ENCODE results near the gene SLC5A6.

SLC5A6 gene

DNA sequence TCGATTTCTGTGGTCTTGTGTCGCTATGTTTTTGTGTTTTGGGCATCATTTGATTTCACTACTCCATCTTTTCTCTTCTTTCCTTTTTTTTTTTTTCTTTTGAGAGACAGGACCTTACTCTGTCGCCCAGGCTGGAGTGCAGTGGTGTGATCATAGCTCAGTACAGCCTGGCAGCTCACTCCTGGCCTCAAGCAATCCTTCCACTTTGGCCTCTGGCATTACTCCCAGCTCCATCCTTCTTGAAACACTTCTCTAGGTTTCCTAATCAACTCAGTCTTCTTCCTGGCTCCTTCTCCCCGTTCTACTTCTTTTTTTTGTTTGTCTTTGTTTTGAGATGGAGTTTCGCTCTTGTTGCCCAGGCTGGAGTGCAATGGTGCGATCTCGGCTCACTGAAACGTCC lies 36.7 kb downstream of the SLC5A6 start:
- no peak for DNase-seq (ENCODE audit: low read depth in 2 of 2)

DNA sequence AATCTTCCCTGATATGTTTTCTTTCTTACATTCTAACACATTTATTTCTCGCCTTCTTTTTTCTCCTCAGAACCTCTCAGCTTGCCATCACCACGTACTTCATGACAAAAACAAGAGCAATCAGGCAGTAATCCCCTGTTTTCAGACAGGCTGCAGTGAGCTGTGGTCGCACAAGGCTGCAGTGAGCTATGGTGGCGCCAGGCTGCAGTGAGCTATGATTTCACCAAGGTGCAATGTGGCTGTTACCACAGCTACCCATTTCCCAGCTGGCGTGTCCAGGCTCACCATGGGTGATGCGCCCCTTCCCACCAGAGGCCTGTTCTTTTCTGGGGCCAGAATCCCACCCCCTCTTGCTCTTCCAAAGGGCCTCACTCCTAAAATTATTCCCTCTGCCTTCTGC lies 37.4 kb downstream of the SLC5A6 start:
- DNase-seq (ENCODE audit: low read depth in 2 of 2): no peak

DNA sequence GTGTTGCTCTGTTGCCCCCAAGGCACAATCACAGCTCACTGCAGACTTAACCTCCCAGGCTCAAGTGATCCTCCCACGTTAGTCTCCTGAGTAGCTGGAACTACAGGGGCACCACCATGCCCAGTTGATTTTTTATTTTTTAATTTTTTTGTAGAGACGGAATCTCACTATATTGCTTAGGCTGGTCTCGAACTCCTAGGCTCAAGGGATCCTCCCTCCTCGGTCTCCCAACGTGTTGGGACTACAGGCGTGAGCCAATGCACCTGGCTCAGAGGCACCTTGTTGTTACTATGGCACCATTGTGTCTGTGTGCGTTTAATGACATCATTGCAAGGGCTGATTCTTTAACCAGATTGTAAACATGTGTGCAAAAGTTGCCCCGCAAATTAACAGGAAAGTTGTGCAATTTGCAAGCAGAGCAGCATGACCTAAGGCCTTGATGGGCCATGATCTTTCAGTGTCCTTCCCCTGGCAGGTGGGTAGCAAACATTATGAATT lies 40.7 kb downstream of the SLC5A6 start:
- DNase-seq (ENCODE audit: low read depth in 2 of 2): no peak

DNA sequence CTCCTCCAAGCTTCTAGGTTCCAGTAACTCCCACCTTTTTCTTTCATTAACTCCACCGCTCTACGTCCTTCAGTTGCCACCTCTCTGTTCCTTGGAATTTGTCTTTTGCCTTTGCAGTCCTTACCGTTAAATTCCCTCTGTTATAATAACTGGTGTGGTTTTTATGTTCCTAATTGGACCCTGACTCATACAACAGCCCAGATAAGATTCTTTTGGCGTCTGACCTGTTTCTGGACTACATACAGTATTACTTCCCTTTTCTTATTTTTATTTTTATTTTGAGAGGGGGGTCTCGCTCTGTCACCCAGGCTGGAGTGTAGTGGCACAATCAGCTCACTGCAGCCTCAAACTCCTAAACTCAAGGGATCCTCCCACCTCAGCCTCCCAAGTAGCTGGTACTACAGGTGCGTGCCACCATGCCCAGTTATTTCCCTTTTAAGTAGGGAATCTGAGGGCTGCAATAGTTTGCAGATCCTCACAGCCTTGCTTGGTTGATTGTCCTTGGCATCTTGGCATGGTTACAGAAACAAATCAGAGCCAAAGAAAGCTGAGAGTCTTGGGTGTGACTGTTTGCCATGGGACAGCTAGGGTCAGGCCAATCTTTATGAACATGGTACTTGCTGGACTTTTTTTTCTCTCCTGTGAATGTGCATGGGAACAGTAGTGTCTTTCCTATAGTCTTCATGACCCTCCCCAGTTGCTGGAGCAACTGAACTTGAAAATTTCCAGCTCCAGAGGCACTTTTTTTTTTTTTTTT lies 41.3 kb downstream of the SLC5A6 start:
- no peak for DNase-seq (ENCODE audit: low read depth in 2 of 2)

DNA sequence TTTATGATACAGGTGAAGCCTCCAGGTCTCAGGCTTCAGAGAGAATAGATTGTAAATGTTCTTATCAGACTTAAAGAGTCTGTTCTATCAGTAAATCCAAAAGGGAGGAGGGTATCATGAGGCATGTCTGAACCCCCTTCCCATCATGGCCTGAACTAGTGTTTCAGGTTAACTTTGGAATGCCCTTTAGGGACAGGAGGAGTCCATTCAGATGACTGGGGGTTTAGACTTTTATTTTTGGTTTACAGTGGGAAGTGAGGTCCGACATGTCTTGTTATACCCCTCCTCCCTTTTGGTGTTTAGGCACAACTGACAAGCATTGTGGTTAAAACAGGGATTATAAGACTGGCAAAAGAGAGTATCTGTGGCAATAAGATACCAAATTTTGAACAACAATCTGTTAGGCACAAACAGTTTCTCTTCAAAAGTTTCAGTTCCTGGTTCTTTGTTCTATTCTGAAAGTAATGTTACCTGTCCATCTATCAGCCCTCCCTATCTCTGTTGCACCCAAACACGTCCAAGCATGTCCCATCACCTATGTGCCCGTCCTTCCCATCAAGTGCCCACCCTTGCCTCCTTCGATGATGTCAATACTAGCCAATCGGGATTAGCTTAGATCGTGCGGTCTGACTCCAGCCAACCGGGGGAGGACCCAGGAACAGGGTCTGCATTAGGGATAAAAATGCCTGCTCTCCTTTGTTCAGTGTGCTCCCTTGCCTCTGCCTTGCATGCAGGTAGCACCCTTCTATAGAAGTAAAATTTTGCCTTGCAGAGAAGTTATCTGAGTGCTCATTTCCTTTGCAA lies 46.9 kb downstream of the SLC5A6 start:
- DNase-seq (ENCODE audit: low read depth in 2 of 2): no peak

DNA sequence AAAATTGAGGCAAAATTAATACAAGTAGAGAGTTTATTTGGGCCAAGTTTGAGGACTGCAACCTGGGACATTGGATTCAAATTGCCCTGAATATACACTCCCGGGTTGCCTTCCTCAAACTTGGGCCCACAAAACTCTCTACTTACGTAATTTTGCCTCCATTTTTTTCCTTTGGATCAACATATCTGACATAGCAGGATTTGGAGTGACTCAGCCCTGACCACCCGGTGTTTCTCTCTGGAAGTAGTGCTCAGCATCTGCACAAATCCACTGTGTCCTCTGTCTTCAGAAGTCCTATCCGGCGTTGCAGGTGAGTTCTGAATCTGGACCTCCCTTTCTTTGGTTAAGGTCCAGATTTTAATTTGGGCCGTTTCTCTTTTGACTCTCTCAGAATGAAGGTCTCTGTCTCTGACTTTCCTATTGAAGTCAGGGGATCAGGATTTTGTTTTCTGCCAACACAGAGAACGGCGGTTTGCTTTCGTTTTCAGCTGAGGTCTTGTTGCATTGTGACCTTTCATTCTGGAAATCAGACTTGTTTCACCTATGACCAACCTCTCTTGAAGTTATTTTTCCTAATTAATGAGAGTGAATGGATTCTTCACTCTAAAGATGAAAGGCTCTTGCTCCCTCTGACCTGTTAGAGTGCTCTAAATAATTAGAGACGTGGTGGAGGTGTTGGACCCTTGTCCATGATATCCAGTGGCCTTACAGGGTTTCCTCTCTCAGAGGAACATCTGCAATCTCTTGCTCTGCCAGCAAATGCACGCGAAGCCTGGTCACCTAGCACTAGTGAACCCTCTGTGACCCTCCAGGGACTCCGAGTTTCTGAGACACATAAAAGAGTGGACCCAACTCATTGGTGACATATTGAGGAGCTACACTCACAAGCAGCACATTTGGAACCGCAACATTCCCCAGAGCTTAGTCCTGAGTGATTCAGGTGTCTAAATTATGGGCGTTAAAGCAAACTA lies 49.6 kb downstream of the SLC5A6 start:
- no peak for DNase-seq (ENCODE audit: low read depth in 2 of 2)

DNA sequence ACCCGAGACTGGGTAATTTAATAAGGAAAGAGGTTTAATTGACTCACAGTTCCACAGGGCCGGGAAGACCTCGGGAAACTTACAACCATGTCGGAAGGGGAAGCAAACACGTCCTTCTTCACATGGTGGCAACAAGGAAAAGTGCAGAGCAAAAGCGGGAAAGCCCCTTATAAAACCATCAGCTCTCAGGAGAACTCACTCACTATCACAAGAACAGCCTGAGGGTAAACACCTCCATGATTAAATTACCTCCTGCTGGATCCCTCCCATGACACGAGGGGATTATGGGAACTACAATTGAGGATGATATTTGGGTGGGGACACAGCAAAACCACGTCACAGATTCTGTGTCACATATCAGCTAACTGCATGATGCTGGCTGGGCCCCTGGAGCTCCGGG lies 51.9 kb downstream of the SLC5A6 start:
- DNase-seq (ENCODE audit: low read depth in 2 of 2): no peak

DNA sequence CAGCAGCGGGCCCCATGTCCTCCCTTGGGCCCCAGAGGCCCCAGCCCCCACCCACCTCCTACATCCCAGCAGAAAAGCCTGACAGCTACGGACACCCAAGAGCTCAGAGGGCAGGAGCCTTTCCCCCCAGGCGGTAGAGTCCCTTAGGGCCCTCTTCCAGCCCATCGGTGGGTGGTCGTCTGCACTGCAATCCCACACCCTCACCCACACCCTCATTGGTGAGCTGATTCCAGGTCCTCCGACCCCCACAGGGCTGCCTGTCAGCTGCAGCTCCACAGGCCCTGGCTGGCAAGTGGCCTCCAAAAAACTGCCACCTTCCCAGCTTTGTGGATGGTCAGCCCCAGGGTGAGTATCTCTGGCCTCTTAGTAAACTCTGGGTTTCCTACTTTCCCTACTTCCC lies 52.8 kb downstream of the SLC5A6 start:
- DNase-seq (ENCODE audit: low read depth in 2 of 2): no peak

DNA sequence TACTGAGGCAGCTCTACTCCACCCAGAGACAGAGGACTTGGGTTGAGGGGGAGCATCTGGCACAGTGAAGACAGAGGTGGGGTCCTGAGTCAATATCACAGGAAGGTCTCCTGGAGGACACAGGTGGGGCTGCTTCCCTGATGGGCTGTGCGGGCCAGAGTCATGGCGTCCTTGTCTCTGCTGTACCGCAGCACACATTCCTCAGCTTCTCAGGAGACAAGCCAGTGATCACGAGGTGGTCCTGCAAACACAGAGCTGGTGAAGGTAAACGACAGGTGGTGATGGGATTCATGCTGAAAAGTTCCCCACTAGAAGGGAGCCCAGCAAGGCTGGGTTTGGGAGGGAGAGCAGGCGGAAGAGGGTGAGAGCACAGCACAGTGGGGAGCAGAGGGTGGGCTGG lies 53.6 kb downstream of the SLC5A6 start:
- no peak for DNase-seq (ENCODE audit: low read depth in 2 of 2)

DNA sequence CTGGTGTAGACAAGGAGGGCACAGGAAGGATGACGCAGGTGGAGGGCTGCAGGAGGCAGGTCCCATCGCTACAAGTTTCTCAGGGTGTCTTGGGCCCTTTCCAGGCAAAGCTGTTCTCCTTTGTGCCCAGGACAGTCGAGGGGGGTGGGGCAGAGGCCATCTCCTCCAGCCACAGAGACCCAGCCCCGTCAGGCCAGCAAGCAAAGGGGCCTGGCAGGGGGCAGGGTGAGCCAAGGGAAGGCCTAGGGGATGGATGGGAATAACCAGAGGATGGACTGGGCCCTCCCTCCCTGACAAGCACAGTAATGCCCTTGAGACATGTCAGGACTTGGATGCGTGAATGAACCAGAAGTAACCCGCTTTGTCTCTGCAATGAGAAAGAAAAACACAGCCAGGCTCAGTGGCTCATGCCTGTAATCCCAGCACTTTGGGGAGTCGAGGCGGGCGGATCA lies 57.0 kb downstream of the SLC5A6 start:
- DNase-seq (ENCODE audit: low read depth in 2 of 2): no peak

DNA sequence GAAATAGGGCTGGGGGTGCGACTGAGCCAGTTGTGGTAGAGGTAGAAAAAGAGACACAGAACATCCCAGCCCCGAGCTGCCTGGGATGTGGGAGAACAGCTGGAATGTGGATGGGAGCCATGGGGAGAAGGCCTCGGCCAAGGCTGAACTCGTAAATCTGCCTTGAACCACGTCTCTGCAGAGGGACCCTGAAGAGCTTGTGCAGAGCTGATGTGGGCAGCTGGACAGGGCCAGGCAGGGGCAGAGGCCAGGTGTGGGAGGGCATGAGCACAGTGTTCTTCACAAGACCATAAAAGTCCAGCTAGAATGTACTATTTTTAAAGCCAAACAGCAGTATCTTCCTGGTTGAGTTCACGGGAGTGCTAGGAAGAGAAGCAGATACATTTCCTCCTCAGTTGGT lies 57.6 kb downstream of the SLC5A6 start:
- DNase-seq (ENCODE audit: low read depth in 2 of 2): no peak

DNA sequence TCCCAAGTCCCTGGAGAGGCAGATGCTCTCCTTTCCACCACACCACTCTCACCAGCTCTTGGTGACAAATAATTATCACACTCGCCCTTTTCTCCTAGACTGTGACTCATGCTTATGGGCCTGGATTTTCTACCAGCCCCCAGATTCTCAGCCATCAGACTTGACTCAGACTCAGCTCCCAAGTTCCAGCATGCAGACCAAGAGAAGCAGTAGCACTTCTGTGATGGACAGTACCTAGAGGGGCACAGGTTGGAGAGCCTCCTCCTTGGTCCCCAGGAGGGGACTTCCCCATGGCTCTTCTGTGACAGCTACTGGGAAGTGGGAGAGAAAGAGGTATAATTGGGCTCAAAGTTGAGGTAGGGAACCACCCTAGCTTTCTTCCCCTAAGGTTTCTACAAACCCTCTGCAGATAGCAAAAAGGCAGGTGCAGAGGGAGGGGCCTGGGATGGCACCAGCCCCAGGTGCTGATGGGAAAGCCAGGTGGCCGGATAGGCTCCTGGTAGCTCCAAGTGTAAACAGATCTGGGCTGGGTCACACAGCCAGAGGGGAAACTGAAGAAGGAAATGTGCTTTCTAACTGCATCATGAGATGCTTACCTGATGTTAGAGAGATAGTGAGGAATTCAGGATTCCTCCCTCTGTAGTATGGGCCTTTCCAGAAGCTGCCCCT lies 59.1 kb downstream of the SLC5A6 start:
- DNase-seq (ENCODE audit: low read depth in 2 of 2): no peak

DNA sequence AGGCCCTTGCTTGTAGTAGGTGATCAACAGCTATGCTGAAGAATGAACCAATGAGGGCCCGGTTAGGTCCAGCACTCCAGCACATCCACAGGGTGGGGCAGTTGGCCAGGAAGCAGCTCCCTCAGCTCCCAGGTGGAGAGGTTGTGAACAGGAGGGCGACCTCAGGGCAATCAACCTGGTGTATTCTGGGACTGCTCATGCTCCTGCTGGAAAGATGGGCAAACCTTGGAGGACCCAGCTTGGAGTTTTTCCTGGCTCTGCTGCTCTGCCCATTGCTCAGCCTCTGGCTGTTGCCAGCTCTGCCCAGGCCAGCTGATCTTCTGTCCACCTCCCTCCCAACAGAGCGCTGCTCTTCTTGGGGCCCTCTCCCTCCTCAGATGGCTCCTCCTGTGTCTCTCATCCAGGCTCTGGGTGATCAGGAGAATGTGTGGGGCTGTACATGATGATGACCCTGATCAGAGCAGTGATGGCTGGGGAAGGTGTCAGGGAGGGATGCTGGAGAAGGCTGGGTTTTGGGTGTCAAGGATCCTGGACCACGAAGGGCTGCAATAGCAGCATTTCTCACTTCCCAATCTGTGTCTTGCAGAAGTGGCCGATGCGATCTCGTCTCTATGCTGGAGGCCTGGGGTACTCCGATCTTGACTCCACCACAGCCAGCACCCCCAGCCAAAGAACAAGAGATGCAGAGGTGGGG lies 59.8 kb downstream of the SLC5A6 start:
- no peak for DNase-seq (ENCODE audit: low read depth in 2 of 2)

DNA sequence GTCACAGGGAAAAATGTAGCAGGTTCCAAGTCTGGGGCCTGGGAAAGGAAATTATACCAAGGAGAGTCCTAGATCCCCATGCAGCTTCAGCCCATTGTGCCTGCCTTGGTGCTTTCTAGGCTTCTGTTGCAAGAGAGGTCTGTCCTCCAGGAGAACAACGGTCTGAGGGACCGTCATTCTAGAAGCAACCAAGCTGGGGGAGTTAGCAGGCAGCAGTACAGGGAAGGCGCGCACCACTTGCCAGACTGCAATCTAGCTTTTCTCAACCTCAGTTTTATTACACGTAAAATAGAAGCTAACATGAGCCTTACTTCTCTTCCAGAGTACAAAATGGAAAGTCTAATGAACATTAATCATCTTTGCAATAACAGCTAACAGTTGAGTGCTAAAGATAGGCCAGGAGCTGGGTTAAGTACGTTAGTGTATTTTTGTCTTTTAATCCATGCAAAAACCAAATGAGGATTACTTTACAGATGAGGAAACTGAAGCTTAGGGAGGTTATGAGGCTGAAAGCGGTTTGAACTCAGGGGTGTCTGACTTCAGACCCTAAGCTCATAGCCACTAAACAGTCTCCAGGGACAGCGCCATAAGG lies 61.3 kb downstream of the SLC5A6 start:
- no peak for DNase-seq (ENCODE audit: low read depth in 2 of 2)

Measured in fibroblast of skin of left biceps (primary cell).